Measurements from ENCODE around the gene HDAC4. TPM values are rescaled to one million over a fixed set of nuclear protein-coding genes. Genes with fewer than 3 reads are reported as not detected.

Gene HDAC4
- total and polyA plus RNA-seq, 10 of the 15 experiments (the other 5 are each of a cell fraction or from before 2014, with no cell fraction given): 0.22 to 15.7 (median 4.8) TPM

DNA sequence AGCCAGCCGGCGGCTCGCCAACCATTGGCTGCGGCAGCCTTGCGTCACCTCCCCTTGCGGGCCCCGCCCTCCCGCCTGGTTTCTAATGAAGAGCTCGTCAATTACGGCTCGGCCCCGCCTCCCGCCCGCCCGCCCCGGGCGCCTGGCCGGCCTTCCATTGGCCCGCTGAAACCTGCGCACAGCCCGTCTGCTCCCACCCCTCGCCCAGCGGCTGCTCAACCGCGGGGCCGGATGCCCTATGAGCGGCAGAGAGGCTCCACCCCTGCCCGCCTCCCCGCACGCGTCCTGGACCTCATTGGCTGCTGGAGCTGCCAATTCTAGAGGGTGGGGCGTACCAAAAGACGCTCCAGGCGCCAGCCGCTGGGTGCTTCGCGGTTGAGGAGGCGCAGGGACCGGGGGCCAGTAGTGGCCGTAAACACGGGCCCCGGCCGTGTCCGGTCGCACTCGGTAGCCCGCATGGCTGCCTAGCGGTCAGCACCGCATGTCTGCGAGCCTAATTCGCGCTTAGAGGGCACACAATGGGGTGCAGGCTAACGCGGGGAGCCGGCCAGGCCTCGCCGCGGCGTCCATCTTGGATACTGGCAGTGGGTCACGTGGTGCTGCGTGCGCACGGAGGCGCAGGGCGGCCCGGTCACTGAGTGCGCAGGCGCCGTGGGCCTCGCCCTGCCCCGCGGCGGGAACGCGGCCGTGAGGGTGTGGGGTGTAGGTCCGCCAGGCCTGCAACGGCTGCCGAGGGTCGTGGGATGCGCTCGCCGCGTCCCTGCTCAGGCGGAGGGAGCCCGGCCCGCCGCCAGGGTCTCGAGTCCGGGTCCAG, 454 bp upstream of the HDAC4 start (continued):
- TF ChIP-seq NR2F1 (conservative IDR thresholded peaks at IDR 0.05) (no peak; the same call in none of the 2 replicates), STAT3 (IDR thresholded peaks at IDR 0.05; ENCODE audit: low read depth, low read length) (no peak), IKZF1 (conservative IDR thresholded peaks at IDR 0.05) (peak; percentile 97), KAT2A (conservative IDR thresholded peaks at IDR 0.05; ENCODE audit: control insufficient read depth, low read depth, low read length) (no peak), SUZ12 (IDR thresholded peaks at IDR 0.05; ENCODE audit: unreplicated experiment) (no peak), JUNB (IDR thresholded peaks at IDR 0.05) (no peak), HDAC6 (IDR thresholded peaks at IDR 0.05; ENCODE audit: unreplicated experiment) (peak; percentile 68), RAD51 (IDR thresholded peaks at IDR 0.05) (peak; percentile 94), CBX5 (IDR thresholded peaks at IDR 0.05; ENCODE audit: low read depth) (no peak), NR2C1 (IDR thresholded peaks at IDR 0.05) (peak; percentile 68), YBX1 (IDR thresholded peaks at IDR 0.05) (no peak), ZNF207 (IDR thresholded peaks at IDR 0.05; ENCODE audit: borderline replicate concordance) (peak; percentile 99), DPF2 (IDR thresholded peaks at IDR 0.05) (peak; percentile 97), WRNIP1 (IDR thresholded peaks at IDR 0.05; ENCODE audit: borderline replicate concordance, low read depth, low read length) (no peak), RFX5 (IDR thresholded peaks at IDR 0.05; ENCODE audit: low read depth, low read length) (peak; percentile 70; the same call in 1 of the 2 replicates), MYB (IDR thresholded peaks at IDR 0.05; ENCODE audit: borderline replicate concordance, low read depth, low read length) (no peak), RBBP5 (conservative IDR thresholded peaks at IDR 0.05) (no peak)
- TF ChIP-seq, protein P1, sequence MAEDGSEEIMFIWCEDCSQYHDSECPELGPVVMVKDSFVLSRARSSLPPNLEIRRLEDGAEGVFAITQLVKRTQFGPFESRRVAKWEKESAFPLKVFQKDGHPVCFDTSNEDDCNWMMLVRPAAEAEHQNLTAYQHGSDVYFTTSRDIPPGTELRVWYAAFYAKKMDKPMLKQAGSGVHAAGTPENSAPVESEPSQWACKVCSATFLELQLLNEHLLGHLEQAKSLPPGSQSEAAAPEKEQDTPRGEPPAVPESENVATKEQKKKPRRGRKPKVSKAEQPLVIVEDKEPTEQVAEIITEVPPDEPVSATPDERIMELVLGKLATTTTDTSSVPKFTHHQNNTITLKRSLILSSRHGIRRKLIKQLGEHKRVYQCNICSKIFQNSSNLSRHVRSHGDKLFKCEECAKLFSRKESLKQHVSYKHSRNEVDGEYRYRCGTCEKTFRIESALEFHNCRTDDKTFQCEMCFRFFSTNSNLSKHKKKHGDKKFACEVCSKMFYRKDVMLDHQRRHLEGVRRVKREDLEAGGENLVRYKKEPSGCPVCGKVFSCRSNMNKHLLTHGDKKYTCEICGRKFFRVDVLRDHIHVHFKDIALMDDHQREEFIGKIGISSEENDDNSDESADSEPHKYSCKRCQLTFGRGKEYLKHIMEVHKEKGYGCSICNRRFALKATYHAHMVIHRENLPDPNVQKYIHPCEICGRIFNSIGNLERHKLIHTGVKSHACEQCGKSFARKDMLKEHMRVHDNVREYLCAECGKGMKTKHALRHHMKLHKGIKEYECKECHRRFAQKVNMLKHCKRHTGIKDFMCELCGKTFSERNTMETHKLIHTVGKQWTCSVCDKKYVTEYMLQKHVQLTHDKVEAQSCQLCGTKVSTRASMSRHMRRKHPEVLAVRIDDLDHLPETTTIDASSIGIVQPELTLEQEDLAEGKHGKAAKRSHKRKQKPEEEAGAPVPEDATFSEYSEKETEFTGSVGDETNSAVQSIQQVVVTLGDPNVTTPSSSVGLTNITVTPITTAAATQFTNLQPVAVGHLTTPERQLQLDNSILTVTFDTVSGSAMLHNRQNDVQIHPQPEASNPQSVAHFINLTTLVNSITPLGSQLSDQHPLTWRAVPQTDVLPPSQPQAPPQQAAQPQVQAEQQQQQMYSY (CRISPR knock-in tag; IDR thresholded peaks at IDR 0.05): no peak
- TF ChIP-seq, protein P2, sequence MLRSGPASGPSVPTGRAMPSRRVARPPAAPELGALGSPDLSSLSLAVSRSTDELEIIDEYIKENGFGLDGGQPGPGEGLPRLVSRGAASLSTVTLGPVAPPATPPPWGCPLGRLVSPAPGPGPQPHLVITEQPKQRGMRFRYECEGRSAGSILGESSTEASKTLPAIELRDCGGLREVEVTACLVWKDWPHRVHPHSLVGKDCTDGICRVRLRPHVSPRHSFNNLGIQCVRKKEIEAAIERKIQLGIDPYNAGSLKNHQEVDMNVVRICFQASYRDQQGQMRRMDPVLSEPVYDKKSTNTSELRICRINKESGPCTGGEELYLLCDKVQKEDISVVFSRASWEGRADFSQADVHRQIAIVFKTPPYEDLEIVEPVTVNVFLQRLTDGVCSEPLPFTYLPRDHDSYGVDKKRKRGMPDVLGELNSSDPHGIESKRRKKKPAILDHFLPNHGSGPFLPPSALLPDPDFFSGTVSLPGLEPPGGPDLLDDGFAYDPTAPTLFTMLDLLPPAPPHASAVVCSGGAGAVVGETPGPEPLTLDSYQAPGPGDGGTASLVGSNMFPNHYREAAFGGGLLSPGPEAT (IDR thresholded peaks at IDR 0.05; ENCODE audit: low read depth): peak; percentile 91
- TF ChIP-seq, protein P3, sequence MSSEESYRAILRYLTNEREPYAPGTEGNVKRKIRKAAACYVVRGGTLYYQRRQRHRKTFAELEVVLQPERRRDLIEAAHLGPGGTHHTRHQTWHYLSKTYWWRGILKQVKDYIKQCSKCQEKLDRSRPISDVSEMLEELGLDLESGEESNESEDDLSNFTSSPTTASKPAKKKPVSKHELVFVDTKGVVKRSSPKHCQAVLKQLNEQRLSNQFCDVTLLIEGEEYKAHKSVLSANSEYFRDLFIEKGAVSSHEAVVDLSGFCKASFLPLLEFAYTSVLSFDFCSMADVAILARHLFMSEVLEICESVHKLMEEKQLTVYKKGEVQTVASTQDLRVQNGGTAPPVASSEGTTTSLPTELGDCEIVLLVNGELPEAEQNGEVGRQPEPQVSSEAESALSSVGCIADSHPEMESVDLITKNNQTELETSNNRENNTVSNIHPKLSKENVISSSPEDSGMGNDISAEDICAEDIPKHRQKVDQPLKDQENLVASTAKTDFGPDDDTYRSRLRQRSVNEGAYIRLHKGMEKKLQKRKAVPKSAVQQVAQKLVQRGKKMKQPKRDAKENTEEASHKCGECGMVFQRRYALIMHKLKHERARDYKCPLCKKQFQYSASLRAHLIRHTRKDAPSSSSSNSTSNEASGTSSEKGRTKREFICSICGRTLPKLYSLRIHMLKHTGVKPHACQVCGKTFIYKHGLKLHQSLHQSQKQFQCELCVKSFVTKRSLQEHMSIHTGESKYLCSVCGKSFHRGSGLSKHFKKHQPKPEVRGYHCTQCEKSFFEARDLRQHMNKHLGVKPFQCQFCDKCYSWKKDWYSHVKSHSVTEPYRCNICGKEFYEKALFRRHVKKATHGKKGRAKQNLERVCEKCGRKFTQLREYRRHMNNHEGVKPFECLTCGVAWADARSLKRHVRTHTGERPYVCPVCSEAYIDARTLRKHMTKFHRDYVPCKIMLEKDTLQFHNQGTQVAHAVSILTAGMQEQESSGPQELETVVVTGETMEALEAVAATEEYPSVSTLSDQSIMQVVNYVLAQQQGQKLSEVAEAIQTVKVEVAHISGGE (CRISPR knock-in tag; IDR thresholded peaks at IDR 0.05): no peak
- TF ChIP-seq, protein P4, sequence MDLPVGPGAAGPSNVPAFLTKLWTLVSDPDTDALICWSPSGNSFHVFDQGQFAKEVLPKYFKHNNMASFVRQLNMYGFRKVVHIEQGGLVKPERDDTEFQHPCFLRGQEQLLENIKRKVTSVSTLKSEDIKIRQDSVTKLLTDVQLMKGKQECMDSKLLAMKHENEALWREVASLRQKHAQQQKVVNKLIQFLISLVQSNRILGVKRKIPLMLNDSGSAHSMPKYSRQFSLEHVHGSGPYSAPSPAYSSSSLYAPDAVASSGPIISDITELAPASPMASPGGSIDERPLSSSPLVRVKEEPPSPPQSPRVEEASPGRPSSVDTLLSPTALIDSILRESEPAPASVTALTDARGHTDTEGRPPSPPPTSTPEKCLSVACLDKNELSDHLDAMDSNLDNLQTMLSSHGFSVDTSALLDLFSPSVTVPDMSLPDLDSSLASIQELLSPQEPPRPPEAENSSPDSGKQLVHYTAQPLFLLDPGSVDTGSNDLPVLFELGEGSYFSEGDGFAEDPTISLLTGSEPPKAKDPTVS (IDR thresholded peaks at IDR 0.05; ENCODE audit: low read depth, low read length): no peak

All from GM12878 (cell line).